Epithelial cell of proximal tubule (primary cell): Measurements from ENCODE around the gene UPB1. TPM values are rescaled to one million over a fixed set of nuclear protein-coding genes. Genes with fewer than 3 reads are reported as not detected.

Source experiments
- DNase-seq: peaks from one replicate; pipeline ENCODE4 v3.0.0-alpha.2; 2011; ENCODE audit warnings: low read depth
- H3K4me3 ChIP-seq: 2 replicates; pipeline ENCODE4 v1.5.1; 2011; ENCODE audit warnings: low read depth, mild to moderate bottlenecking, low read length
- CTCF ChIP-seq: conservative IDR thresholded peaks from 2 replicates; pipeline ENCODE4 v1.5.1; 2012; ENCODE audit warnings: low read depth, mild to moderate bottlenecking, low read length
- total RNA-seq: library from RNA; depleted of rRNA; stranded (reverse); fragments of >200 nt; gene quantifications from 2 replicates; pipeline ENCODE4 v1.2.3, GENCODE V29; 2015

UPB1 gene
- total RNA-seq, 1 donor from 2014 or later: not detected

GRCh38 chr22:24502541-24502940, 7.4 kb downstream of the UPB1 start:
- no peak for DNase-seq
- H3K4me3 ChIP-seq: no peak overlapping the region
- TF ChIP-seq CTCF: no peak

GRCh38 chr22:24503137-24503842, 8.2 kb downstream of the UPB1 start:
- DNase-seq: no peak
- peak; percentile 86 for TF ChIP-seq CTCF
- H3K4me3 ChIP-seq: no peak overlapping the region

- DNase-seq: no peak
- no peak for TF ChIP-seq CTCF
- H3K4me3 ChIP-seq: no peak overlapping the region
Observed at GRCh38 chr22:24503843-24504338, 8.8 kb downstream of the UPB1 start.

GRCh38 chr22:24504540-24504939, 9.4 kb downstream of the UPB1 start:
- TF ChIP-seq CTCF: no peak
- no peak for DNase-seq
- no peak overlapping the region for H3K4me3 ChIP-seq

- no peak for TF ChIP-seq CTCF
- no peak overlapping the region for H3K4me3 ChIP-seq
- no peak for DNase-seq
Observed at GRCh38 chr22:24504956-24505736, 10.0 kb downstream of the UPB1 start.

- H3K4me3 ChIP-seq: no peak overlapping the region
- no peak for TF ChIP-seq CTCF
- DNase-seq: no peak
Observed at GRCh38 chr22:24506802-24507438, 11.8 kb downstream of the UPB1 start.
